Transverse colon (tissue), 4 donors: ENCODE results near the gene ZNF101. TPM values are rescaled to one million over a fixed set of nuclear protein-coding genes. Genes with fewer than 3 reads are reported as not detected.

ENCODE experiments used
- DNase-seq: peaks from one replicate; pipeline ENCODE4 v3.0.0-alpha.2; 2019
- H3K27ac ChIP-seq, 4 donors: fragments of 200-600 bp; sonication (generic); 2 replicates each; pipeline ENCODE4 v1.5.1; 2016 to 2018; ENCODE audit warnings: inconsistent platforms in 4 of 4
- H3K27me3 ChIP-seq: fragments of 200-600 bp; sonication (generic); 2 replicates; pipeline ENCODE4 v1.5.1; 2017; ENCODE audit warnings: inconsistent platforms
- H3K36me3 ChIP-seq, 4 donors: fragments of 200-600 bp; sonication (generic); 2 replicates each; pipeline ENCODE4 v1.5.1; 2017 to 2019; ENCODE audit warnings: inconsistent platforms in 4 of 4
- H3K4me1 ChIP-seq, 4 donors: fragments of 200-600 bp; sonication (generic); 2 replicates each; pipeline ENCODE4 v1.5.1; 2017 to 2020; ENCODE audit warnings: inconsistent platforms in 4 of 4
- H3K4me3 ChIP-seq, 4 donors: fragments of 200-600 bp; sonication (generic); 1 replicate in 1 of 4; 2 replicates in 3 of 4; pipeline versions ENCODE4 v1.5.1 to v1.6.1; 2017 to 2019; ENCODE audit warnings: inconsistent platforms in 4 of 4
- H3K9me3 ChIP-seq, 2 donors: fragments of 200-600 bp; sonication (generic); 2 replicates each; pipeline ENCODE4 v1.5.1; 2017 to 2019; ENCODE audit warnings: inconsistent platforms in 2 of 2
- CTCF ChIP-seq, 5 experiments: fragments of 200-600 bp in 3 of 5; fragments of 450-650 bp in 2 of 5; sonication (generic) in 3 of 5; IDR thresholded peaks; 1 replicate in 2 of 5; 2 replicates in 3 of 5; pipeline ENCODE4 v1.5.1; 2016 to 2017; ENCODE audit warnings: antibody characterized with exemption in 5 of 5, inconsistent platforms in 3 of 5, mild to moderate bottlenecking in 2 of 5, moderate library complexity in 1 of 5
- EP300 ChIP-seq: sonication (generic); formaldehyde crosslinking; IDR thresholded peaks from one replicate; pipeline ENCODE4 v1.6.1; 2017; ENCODE audit warnings: antibody characterized with exemption, low read depth
- POLR2A ChIP-seq: fragments of 450-650 bp; IDR thresholded peaks from one replicate; pipeline ENCODE4 v1.6.1; 2016; ENCODE audit warnings: antibody characterized with exemption, mild to moderate bottlenecking, moderate library complexity
- POLR2AphosphoS5 ChIP-seq, 3 donors: sonication (generic); formaldehyde crosslinking; IDR thresholded peaks; one replicate each; pipeline ENCODE4 v1.6.1; 2016; ENCODE audit warnings: antibody characterized with exemption in 3 of 3
- WGBS, 2 donors: methylation state at CpG; one replicate each; pipeline ENCODE4 v1.1.5; 2018; ENCODE audit warnings: low coverage in 1 of 2; 5-methylcytosine and 5-hydroxymethylcytosine counted together
- in situ Hi-C, 4 donors: fragments of 200-750 bp; cut with MboI; loops; one replicate each; pipeline versions ENCODE4 v1.15.0 to v1.15.1; 2017; ENCODE audit warnings: low sequenced_read_pairs in 3 of 4, low pct_ligation_motif_present in 1 of 4, low pct_unique_long_range_greater_than_20kb in 1 of 4
- intact Hi-C: fragments of 100-400 bp; cut with DNase I; formaldehyde crosslinking; loops from one replicate; pipeline ENCODE4 v1.15.1; 2023; ENCODE audit warnings: low total_unique reads
- total RNA-seq, 4 donors: library from RNA; depleted of rRNA; stranded (reverse); fragments of >200 nt; gene quantifications; one replicate each; pipeline ENCODE4 v1.1.0, GENCODE V29; 2016

Gene ZNF101
- total RNA-seq, 4 donors from 2014 or later = 6.8 to 16.8 (median 11.1) TPM

DNA sequence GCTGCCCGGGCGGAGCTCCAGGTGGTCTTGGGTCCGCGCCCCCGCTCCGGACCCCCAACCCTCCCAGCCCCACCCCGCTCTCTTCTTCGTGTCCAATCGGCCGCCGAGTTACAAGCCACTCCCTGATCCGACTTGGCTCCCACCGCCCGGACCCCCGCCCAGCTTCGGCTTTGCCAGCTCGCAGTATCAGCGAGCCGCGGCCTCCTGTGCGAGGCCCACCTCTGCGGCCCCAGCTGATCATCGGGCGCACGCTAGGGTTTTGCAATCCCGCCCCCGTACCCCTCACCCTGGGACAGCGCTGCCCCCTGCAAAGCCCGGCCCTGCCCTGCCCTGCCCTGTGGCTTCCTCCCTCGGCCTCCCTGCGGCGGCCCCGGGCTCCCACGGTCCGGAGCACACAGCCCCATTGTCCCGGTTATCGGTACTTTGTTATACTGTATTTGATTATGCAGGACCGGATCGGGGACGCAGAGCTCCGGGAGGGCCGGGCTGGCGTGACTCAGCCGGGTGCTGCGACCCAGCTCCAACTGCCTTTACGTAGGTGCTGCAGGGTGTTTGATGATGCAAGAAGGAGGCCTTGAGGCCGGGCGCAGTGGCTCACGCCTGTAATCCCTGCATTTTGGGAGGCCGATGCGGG, 40.0 kb upstream of the ZNF101 start:
- WGBS, 2 donors = 10% methylated on average over 31 of the region's 51 CpGs; no CpG with 5 or more reads in 1 of the 2 donors
- DNase-seq = peak; percentile 69
- Histone ChIP-seq H3K27ac (peak overlapping the region; percentile 67 to 84 (median 79)), H3K36me3 (peaks cover 0 to 3% (median 0%) of the 10 kb centered on the region in 4 donors), H3K9me3 (no peaks in the 10 kb centered on the region), H3K4me3 (peak overlapping the region; percentile 44 to 72 (median 64)), H3K4me1 (peaks cover 0 to 20% (median 10%) of the 10 kb centered on the region in 4 donors), H3K27me3 (no peaks in the 10 kb centered on the region)
- TF ChIP-seq EP300 (no peak), CTCF (IDR thresholded peaks at IDR 0.05) (no peak), POLR2A (peak; percentile 52), POLR2AphosphoS5 (IDR thresholded peaks at IDR 0.05) (peak in 1 of 3 donors; percentile 47)
- intact Hi-C loops = no loop called here
- in situ Hi-C loops = loop anchor here in 1 of 4 donors (25.0 kb wide), 1 partner anchor 91 kb away; the partner anchor contains the start of genes CILP2 and YJEFN3

GRCh38 chr19:19630062-19630414, 38.6 kb upstream of the ZNF101 start:
- Histone ChIP-seq H3K36me3 (peaks cover 0 to 7% (median 0%) of the 10 kb centered on the region in 4 donors), H3K4me1 (peaks cover 0 to 20% (median 10%) of the 10 kb centered on the region in 4 donors), H3K4me3 (no peak overlapping the region), H3K9me3 (no peaks in the 10 kb centered on the region), H3K27ac (no peak overlapping the region), H3K27me3 (no peaks in the 10 kb centered on the region)
- TF ChIP-seq EP300 (no peak), CTCF (IDR thresholded peaks at IDR 0.05) (no peak), POLR2AphosphoS5 (IDR thresholded peaks at IDR 0.05) (no peak), POLR2A (no peak)
- intact Hi-C loops = no loop called here
- in situ Hi-C loops = loop anchor here in 1 of 4 donors (25.0 kb wide), 1 partner anchor 93 kb away; the partner anchor contains the start of genes CILP2 and YJEFN3
- WGBS, 2 donors = 93% methylated on average over 11 of the region's 11 CpGs; no CpG with 5 or more reads in 1 of the 2 donors
- no peak for DNase-seq

- intact Hi-C loops = no loop called here
- H3K4me3 ChIP-seq = no peak overlapping the region
- H3K4me1 ChIP-seq = peaks cover 0 to 20% (median 10%) of the 10 kb centered on the region in 4 donors
- TF ChIP-seq EP300 = no peak
- no peak for TF ChIP-seq CTCF (IDR thresholded peaks at IDR 0.05)
- no peak for TF ChIP-seq POLR2AphosphoS5 (IDR thresholded peaks at IDR 0.05)
- TF ChIP-seq POLR2A = no peak
- no peaks in the 10 kb centered on the region for H3K9me3 ChIP-seq
- no peak overlapping the region for H3K27ac ChIP-seq
- H3K27me3 ChIP-seq = no peaks in the 10 kb centered on the region
- DNase-seq = no peak
- 80 to 100% methylated on average over 1 to 2 of the region's 2 CpGs for WGBS, 2 donors
- H3K36me3 ChIP-seq = peaks cover 0 to 7% (median 0%) of the 10 kb centered on the region in 4 donors
- in situ Hi-C loops = loop anchor here in 1 of 4 donors (25.0 kb wide), 1 partner anchor 93 kb away; the partner anchor contains the start of genes CILP2 and YJEFN3
Measured at GRCh38 chr19:19630426-19630825, 38.2 kb upstream of the ZNF101 start.

GRCh38 chr19:19631346-19631745, 37.3 kb upstream of the ZNF101 start:
- in situ Hi-C loops = loop anchor here in 1 of 4 donors (25.0 kb wide), 1 partner anchor 94 kb away; the partner anchor contains the start of genes CILP2 and YJEFN3
- Histone ChIP-seq H3K9me3 (no peaks in the 10 kb centered on the region), H3K36me3 (peaks cover 0 to 7% (median 0%) of the 10 kb centered on the region in 4 donors), H3K4me3 (no peak overlapping the region), H3K27me3 (no peaks in the 10 kb centered on the region), H3K4me1 (peaks cover 0 to 20% (median 10%) of the 10 kb centered on the region in 4 donors), H3K27ac (no peak overlapping the region)
- no peak for DNase-seq
- TF ChIP-seq POLR2A = no peak
- TF ChIP-seq CTCF (IDR thresholded peaks at IDR 0.05) = no peak
- TF ChIP-seq EP300 = no peak
- no peak for TF ChIP-seq POLR2AphosphoS5 (IDR thresholded peaks at IDR 0.05)
- intact Hi-C loops = no loop called here
- WGBS, 2 donors = 93% methylated on average over 7 of the region's 7 CpGs; no CpG with 5 or more reads in 1 of the 2 donors
